Nephron (organoid): ENCODE results near the gene DNAI7.

Source experiments
- H3K27ac Mint-ChIP-seq, 3 experiments: 2 replicates each; pipeline ENCODE4 v1.8.0; 2020; ENCODE audit warnings: mixed read lengths in 3 of 3, mild to moderate bottlenecking in 2 of 3, moderate library complexity in 1 of 3
- H3K27me3 Mint-ChIP-seq: 2 replicates; pipeline ENCODE4 v1.8.0; 2021; ENCODE audit warnings: low read depth, mild to moderate bottlenecking, moderate library complexity, mixed read lengths
- H3K36me3 Mint-ChIP-seq: 2 replicates; pipeline ENCODE4 v1.8.0; 2020; ENCODE audit warnings: low read depth, mixed read lengths
- H3K4me1 Mint-ChIP-seq: 2 replicates; pipeline ENCODE4 v1.8.0; 2020; ENCODE audit warnings: mixed read lengths
- H3K4me3 Mint-ChIP-seq, 3 experiments: 2 replicates each; pipeline ENCODE4 v1.8.0; 2020; ENCODE audit warnings: mild to moderate bottlenecking in 3 of 3, mixed read lengths in 3 of 3, moderate library complexity in 2 of 3
- H3K9me3 Mint-ChIP-seq: 2 replicates; pipeline ENCODE4 v1.8.0; 2020; ENCODE audit warnings: mixed read lengths
- TF ChIP-seq, protein P1 (sequence below), 3 experiments: fragments of 200-600 bp; sonication (generic); IDR thresholded peaks; one replicate each; pipeline ENCODE4 v1.5.0; 2021; ENCODE audit warnings: antibody characterized with exemption in 3 of 3; ENCODE audit not compliant: unreplicated experiment in 3 of 3

Gene DNAI7

DNA sequence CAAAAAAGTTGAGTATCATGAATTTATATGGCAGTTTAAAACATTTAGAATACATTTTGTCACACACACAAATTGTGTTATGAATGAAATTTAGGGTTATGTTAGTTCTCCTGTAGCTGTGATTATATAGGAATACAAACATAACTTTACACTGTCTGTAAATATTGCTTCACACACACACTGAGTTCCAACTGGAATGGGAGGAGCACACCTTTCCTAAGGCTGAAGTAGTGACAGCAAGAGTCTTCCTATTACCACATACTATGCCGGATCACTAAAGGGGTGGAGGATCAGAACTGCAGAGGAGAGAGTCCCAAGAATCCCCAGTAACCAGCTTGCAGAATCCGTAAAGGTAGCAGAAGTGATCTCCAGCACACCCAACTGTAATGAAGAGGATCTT is 63.7 kb downstream of the DNAI7 start:
- Mint-ChIP-seq H3K36me3 (peaks cover 6% of the 10 kb centered on the region), H3K27ac (no peak overlapping the region), H3K27me3 (no peaks in the 10 kb centered on the region), H3K4me1 (no peaks in the 10 kb centered on the region), H3K9me3 (no peaks in the 10 kb centered on the region), H3K4me3 (no peak overlapping the region)
- TF ChIP-seq, protein P1, sequence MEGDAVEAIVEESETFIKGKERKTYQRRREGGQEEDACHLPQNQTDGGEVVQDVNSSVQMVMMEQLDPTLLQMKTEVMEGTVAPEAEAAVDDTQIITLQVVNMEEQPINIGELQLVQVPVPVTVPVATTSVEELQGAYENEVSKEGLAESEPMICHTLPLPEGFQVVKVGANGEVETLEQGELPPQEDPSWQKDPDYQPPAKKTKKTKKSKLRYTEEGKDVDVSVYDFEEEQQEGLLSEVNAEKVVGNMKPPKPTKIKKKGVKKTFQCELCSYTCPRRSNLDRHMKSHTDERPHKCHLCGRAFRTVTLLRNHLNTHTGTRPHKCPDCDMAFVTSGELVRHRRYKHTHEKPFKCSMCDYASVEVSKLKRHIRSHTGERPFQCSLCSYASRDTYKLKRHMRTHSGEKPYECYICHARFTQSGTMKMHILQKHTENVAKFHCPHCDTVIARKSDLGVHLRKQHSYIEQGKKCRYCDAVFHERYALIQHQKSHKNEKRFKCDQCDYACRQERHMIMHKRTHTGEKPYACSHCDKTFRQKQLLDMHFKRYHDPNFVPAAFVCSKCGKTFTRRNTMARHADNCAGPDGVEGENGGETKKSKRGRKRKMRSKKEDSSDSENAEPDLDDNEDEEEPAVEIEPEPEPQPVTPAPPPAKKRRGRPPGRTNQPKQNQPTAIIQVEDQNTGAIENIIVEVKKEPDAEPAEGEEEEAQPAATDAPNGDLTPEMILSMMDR (IDR thresholded peaks at IDR 0.05; ENCODE audit: unreplicated experiment in 3 of 3): no peak

DNA sequence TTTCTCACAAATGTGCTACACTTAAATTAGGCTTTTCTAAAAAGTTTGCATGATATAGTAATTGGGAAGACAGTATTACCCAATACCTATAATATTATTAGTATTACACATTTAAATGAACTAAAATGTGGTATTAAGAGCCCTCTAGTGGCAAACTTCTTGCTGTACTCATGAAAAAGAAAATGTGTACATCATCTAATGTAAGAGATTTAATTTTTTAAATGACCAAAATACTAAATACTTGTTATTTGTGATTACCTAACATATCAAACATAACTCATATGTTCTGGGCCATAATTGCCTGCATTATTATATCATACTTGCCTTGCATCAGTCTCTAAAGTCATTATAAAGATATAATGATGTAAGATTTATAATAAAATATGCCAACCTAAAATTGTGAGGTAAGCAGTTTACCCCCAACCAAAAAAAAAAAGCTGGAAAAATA is 64.2 kb downstream of the DNAI7 start:
- H3K27ac Mint-ChIP-seq: no peak overlapping the region
- TF ChIP-seq, protein P1 (IDR thresholded peaks at IDR 0.05; ENCODE audit: unreplicated experiment in 3 of 3): peak; percentile 65 to 90 (median 72)
- H3K4me1 Mint-ChIP-seq: no peaks in the 10 kb centered on the region
- peaks cover 6% of the 10 kb centered on the region for H3K36me3 Mint-ChIP-seq
- no peaks in the 10 kb centered on the region for H3K27me3 Mint-ChIP-seq
- H3K4me3 Mint-ChIP-seq: no peak overlapping the region
- no peaks in the 10 kb centered on the region for H3K9me3 Mint-ChIP-seq

DNA sequence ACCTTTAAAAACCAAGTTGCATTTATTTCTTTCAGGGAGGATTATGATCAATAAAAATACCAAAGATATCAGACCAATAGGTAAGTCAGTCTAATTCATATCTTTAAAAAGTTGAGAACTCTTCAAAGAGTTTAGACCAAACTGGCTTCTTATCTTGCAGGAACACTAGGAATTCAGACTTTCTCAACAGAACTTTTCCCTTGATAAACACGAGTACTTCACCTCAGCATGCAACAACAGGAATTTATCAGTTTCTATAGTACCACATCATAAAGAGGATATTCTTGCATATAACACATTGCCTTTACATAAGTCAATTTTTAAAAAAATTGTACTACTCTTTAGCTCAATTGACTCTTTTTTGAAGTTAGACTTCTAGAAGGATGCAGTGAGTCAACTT is 68.2 kb downstream of the DNAI7 start:
- H3K36me3 Mint-ChIP-seq: no peaks in the 10 kb centered on the region
- H3K4me1 Mint-ChIP-seq: no peaks in the 10 kb centered on the region
- no peaks in the 10 kb centered on the region for H3K27me3 Mint-ChIP-seq
- H3K27ac Mint-ChIP-seq: no peak overlapping the region
- H3K9me3 Mint-ChIP-seq: no peaks in the 10 kb centered on the region
- TF ChIP-seq, protein P1 (IDR thresholded peaks at IDR 0.05; ENCODE audit: unreplicated experiment in 3 of 3): no peak
- H3K4me3 Mint-ChIP-seq: no peak overlapping the region

DNA sequence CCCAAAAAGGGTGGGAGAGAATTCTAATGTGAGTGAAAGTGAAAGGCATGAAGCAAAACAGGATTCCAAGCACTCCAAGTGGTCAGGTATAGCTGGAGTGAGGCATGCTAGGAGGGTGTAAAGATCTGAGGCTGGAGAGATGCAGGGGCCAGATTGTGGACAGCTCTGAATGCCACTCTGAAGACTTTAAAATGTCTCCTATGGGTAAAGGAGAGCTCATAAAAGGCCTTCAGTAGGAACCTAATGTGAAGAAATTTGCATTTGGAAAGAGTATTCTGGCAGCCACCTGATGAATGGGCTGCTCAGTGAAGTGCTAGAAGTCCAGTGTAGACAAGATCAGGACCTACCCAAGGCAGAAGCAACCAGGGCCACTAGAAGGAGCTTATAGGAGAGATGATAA is 68.9 kb downstream of the DNAI7 start:
- Mint-ChIP-seq H3K4me3 (no peak overlapping the region), H3K27me3 (no peaks in the 10 kb centered on the region), H3K36me3 (no peaks in the 10 kb centered on the region), H3K9me3 (no peaks in the 10 kb centered on the region), H3K4me1 (no peaks in the 10 kb centered on the region), H3K27ac (no peak overlapping the region)
- TF ChIP-seq, protein P1 (IDR thresholded peaks at IDR 0.05; ENCODE audit: unreplicated experiment in 3 of 3): no peak

DNA sequence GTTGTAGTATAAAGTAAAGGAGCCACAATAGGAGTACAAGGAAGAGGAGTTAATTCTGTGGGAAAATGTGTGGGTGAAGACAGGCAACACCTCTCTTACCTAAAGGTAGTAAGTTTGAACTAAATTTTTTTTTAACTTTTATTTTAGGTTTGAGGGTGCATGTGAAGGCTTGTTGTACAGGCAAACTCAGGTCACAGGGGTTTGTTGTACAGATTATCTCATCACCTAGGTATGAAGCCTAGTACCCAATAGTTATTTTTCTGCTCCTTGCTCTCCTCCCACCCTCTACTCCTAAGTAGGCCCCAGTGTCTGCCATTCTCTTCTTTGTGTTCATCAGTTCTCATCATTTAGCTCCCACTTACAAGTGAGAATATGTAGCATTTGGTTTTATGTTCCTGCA is 70.5 kb downstream of the DNAI7 start:
- Mint-ChIP-seq H3K27ac (no peak overlapping the region), H3K4me1 (no peaks in the 10 kb centered on the region), H3K27me3 (no peaks in the 10 kb centered on the region), H3K9me3 (no peaks in the 10 kb centered on the region), H3K36me3 (no peaks in the 10 kb centered on the region), H3K4me3 (no peak overlapping the region)
- TF ChIP-seq, protein P1 (IDR thresholded peaks at IDR 0.05; ENCODE audit: unreplicated experiment in 3 of 3): no peak

DNA sequence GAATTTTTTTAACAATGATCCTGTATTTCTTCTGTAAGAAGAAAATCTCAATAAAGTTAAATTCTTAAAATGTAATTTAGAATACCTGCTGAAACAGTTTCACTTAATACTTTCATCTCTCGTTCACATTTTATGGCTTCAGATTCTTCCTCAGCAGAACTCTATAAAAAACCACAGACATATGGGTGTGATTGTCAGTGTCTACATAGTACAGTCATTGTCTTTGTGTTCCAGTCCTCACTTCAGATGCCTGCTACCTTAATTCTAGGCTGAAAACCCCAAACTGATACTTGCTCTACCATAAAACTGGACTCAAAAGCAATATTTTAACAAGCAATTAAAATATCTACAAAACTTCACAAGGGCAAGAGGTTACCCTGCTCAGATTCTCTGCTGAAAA is 71.8 kb downstream of the DNAI7 start:
- H3K36me3 Mint-ChIP-seq: no peaks in the 10 kb centered on the region
- no peaks in the 10 kb centered on the region for H3K4me1 Mint-ChIP-seq
- no peak overlapping the region for H3K4me3 Mint-ChIP-seq
- no peaks in the 10 kb centered on the region for H3K27me3 Mint-ChIP-seq
- no peaks in the 10 kb centered on the region for H3K9me3 Mint-ChIP-seq
- TF ChIP-seq, protein P1 (IDR thresholded peaks at IDR 0.05; ENCODE audit: unreplicated experiment in 3 of 3): no peak
- no peak overlapping the region for H3K27ac Mint-ChIP-seq
